B cell (primary cell): ENCODE measurements around the gene SH3BP2. TPM values are rescaled to one million over a fixed set of nuclear protein-coding genes. Genes with fewer than 3 reads are reported as not detected.

ENCODE experiments used
- ATAC-seq: fragments of 200-7000 bp; cut with Tn5 transposase; one replicate; pipeline ENCODE4 v1.10.0; 2021; ENCODE audit warnings: low read depth, mild to moderate bottlenecking, moderate number of reproducible peaks, moderate library complexity
- CTCF ChIA-PET: fragments of 350-600 bp; sonication (Branson Sonifier 250); formaldehyde crosslinking; loops from one replicate; lab custom pipeline; 2021; ENCODE audit warnings: antibody characterized with exemption, inconsistent platforms; lab: Charles Lee
- POLR2A ChIA-PET: fragments of 350-600 bp; sonication (Branson Sonifier 250); formaldehyde crosslinking; loops from one replicate; lab custom pipeline; 2021; ENCODE audit warnings: antibody characterized with exemption; lab: Charles Lee
- DNase-seq: peaks from one replicate; pipeline ENCODE4 v3.0.0; 2013
- H2AFZ ChIP-seq: 2 replicates; pipeline ENCODE4 v1.6.1; 2012; ENCODE audit warnings: mild to moderate bottlenecking, low read depth, low read length; ENCODE audit not compliant: insufficient read depth, poor library complexity, severe bottlenecking
- H3K27ac ChIP-seq, 2 donors: 1 replicate in 1 of 2; 2 replicates in 1 of 2; pipeline ENCODE4 v1.5.1; 2012 to 2013; ENCODE audit warnings: low read length in 2 of 2, mild to moderate bottlenecking in 2 of 2, moderate library complexity in 1 of 2
- H3K27me3 ChIP-seq, 4 experiments: fragments of 200-600 bp in 1 of 4; sonication (generic) in 1 of 4; replicated peaks in 1 of 4; 1 replicate in 2 of 4; 2 replicates in 2 of 4; pipeline versions ENCODE4 v1.6.1 to v1.7.0; 2013 to 2016; ENCODE audit warnings: low read length in 3 of 4, mild to moderate bottlenecking in 2 of 4, mixed read lengths in 1 of 4, moderate library complexity in 1 of 4; ENCODE audit not compliant: insufficient read depth in 4 of 4, control insufficient read depth in 3 of 4; ENCODE audit errors: control extremely low read depth in 1 of 4
- H3K36me3 ChIP-seq, 2 experiments: replicated peaks in 1 of 2; 1 replicate in 1 of 2; 2 replicates in 1 of 2; pipeline versions ENCODE4 v1.6.1 to v1.7.1; 2013; ENCODE audit warnings: low read length in 1 of 2; ENCODE audit not compliant: insufficient read depth in 2 of 2, control insufficient read depth in 1 of 2; ENCODE audit errors: control extremely low read depth in 1 of 2, extremely low read depth in 1 of 2
- H3K4me1 ChIP-seq, 2 donors: fragments of 200-600 bp in 1 of 2; sonication (generic) in 1 of 2; 1 replicate in 1 of 2; 2 replicates in 1 of 2; pipeline versions ENCODE4 v1.5.1 to v1.6.1; 2013 to 2017; ENCODE audit warnings: low read length in 2 of 2; ENCODE audit not compliant: control insufficient read depth in 2 of 2, insufficient read depth in 2 of 2
- H3K4me2 ChIP-seq: replicated peaks from 2 replicates; pipeline ENCODE3; 2012; ENCODE audit warnings: mild to moderate bottlenecking, low read depth, low read length; ENCODE audit not compliant: poor library complexity, severe bottlenecking
- H3K4me3 ChIP-seq, 5 experiments: fragments of 200-600 bp in 1 of 5; sonication (generic) in 1 of 5; 1 replicate in 3 of 5; 2 replicates in 2 of 5; pipeline versions ENCODE4 v1.5.1 to v1.7.0; 2011 to 2016; ENCODE audit warnings: low read length in 4 of 5, mild to moderate bottlenecking in 4 of 5, low read depth in 2 of 5, control low read depth in 1 of 5, moderate library complexity in 1 of 5; ENCODE audit not compliant: insufficient read depth in 1 of 5; ENCODE audit errors: control extremely low read depth in 1 of 5, extremely low read depth in 1 of 5
- H3K79me2 ChIP-seq: fragments of 200-600 bp; sonication (generic); one replicate; pipeline ENCODE4 v1.6.0; 2016; ENCODE audit warnings: low read length; ENCODE audit not compliant: control insufficient read depth, insufficient read depth
- H3K9ac ChIP-seq: fragments of 200-600 bp; sonication (generic); 2 replicates; pipeline ENCODE4 v1.6.1; 2017; ENCODE audit warnings: mild to moderate bottlenecking, low read length, moderate library complexity
- H3K9me3 ChIP-seq, 3 donors: one replicate each; pipeline versions ENCODE4 v1.6.1 to v1.7.1; 2013; ENCODE audit warnings: low read length in 2 of 3; ENCODE audit not compliant: control insufficient read depth in 2 of 3, insufficient read depth in 1 of 3; ENCODE audit errors: control extremely low read depth in 1 of 3
- H4K20me1 ChIP-seq: 2 replicates; pipeline ENCODE4 v1.6.0; 2012; ENCODE audit warnings: mild to moderate bottlenecking, low read length; ENCODE audit not compliant: insufficient read depth, control insufficient read depth, poor library complexity, severe bottlenecking
- H3K27ac Mint-ChIP-seq: one replicate; pipeline ENCODE4 v1.8.0; 2021; ENCODE audit warnings: mixed read lengths
- H3K27me3 Mint-ChIP-seq: one replicate; pipeline ENCODE4 v1.8.0; 2021; ENCODE audit warnings: mixed read lengths
- H3K4me1 Mint-ChIP-seq: one replicate; pipeline ENCODE4 v1.8.0; 2021; ENCODE audit warnings: mixed read lengths
- H3K4me3 Mint-ChIP-seq: one replicate; pipeline ENCODE4 v1.8.0; 2021; ENCODE audit warnings: mixed read lengths
- H3K9me3 Mint-ChIP-seq: one replicate; pipeline ENCODE4 v1.8.0; 2022; ENCODE audit warnings: mixed read lengths; ENCODE audit not compliant: insufficient read depth
- EZH2 ChIP-seq: IDR thresholded peaks from 2 replicates; pipeline ENCODE4 v1.6.1; 2012; ENCODE audit warnings: borderline replicate concordance, low read depth, mild to moderate bottlenecking, moderate library complexity, low read length; ENCODE audit not compliant: insufficient read depth, poor library complexity, severe bottlenecking
- WGBS: methylation state at CpG from one replicate; pipeline ENCODE4 v1.1.5; 2013; ENCODE audit warnings: missing lambda C conversion rate; ENCODE audit not compliant: insufficient coverage; 5-methylcytosine and 5-hydroxymethylcytosine counted together
- intact Hi-C: fragments of 100-400 bp; cut with micrococcal nuclease; formaldehyde crosslinking; loops from one replicate; pipeline ENCODE4 v1.10.0; 2022
- polyA plus RNA-seq: library from polyadenylated mRNA; depleted of rRNA; stranded (reverse); fragments of >200 nt; gene quantifications from 2 replicates; pipeline ENCODE4 v1.2.3, GENCODE V29; 2012
- total RNA-seq, 2 donors: library from RNA; stranded (reverse); fragments of 120-200 nt in 1 of 2; gene quantifications; 1 replicate in 1 of 2; 2 replicates in 1 of 2; pipeline versions ENCODE4 v1.2.3 to v1.2.4, GENCODE V29; 2013 to 2022
- TF ChIP-seq, protein P1 (sequence below): fragments of 200-600 bp; IDR thresholded peaks from one replicate; pipeline ENCODE4 v1.8.0; 2022; ENCODE audit warnings: antibody characterized with exemption, mild to moderate bottlenecking

SH3BP2 gene
- total and polyA plus RNA-seq, 2 donors (not counting 1 experiment from before 2014, with no cell fraction given): 30.8 to 219 TPM

- WGBS: 40% methylated on average over 29 of the region's 29 CpGs
These were observed 8.1 kb downstream of the SH3BP2 start for GRCh38 chr4:2800691-2801596.

More at GRCh38 chr4:2800691-2801596, 8.1 kb downstream of the SH3BP2 start:
- Mint-ChIP-seq H3K9me3 (no peaks in the 10 kb centered on the region), H3K4me3 (peak overlapping the region; percentile 78), H3K27me3 (no peaks in the 10 kb centered on the region), H3K27ac (peak overlapping the region; percentile 86), H3K4me1 (peaks cover 71% of the 10 kb centered on the region)
- intact Hi-C loops: loop anchor here (2.0 kb wide), 1 partner anchor 36 kb away; no protein-coding TSS in a partner anchor
- H2AFZ ChIP-seq: no peak overlapping the region
- H3K27ac ChIP-seq: peak overlapping the region; percentile 76 to 83
- H3K4me3 ChIP-seq: peak overlapping the region; percentile 12 to 67 (median 59)
- H3K79me2 ChIP-seq: peaks cover 81% of the 10 kb centered on the region
- H3K9me3 ChIP-seq: no peaks in the 10 kb centered on the region
- peak overlapping the region; percentile 86 for H3K4me2 ChIP-seq
- peaks cover under 1% of the 10 kb centered on the region for H4K20me1 ChIP-seq
- ChIA-PET POLR2A (interaction anchor here (0.6 to 2.7 kb wide), 6 partner anchors 10 to 51 kb away, joined by 3 to 18 read pairs (median 3); no protein-coding TSS in a partner anchor), CTCF (interaction anchor here (0.6 to 1.2 kb wide), 5 partner anchors 11 to 522 kb away, joined by 3 to 5 read pairs (median 3); no protein-coding TSS in a partner anchor)
- H3K27me3 ChIP-seq: no peaks in the 10 kb centered on the region
- peak overlapping the region; percentile 63 for H3K9ac ChIP-seq
- ATAC-seq (peak; percentile 70), DNase-seq (peak; percentile 74)
- peaks cover 0 to 8% of the 10 kb centered on the region in 2 experiments for H3K36me3 ChIP-seq
- peaks cover 81 to 95% of the 10 kb centered on the region in 2 donors for H3K4me1 ChIP-seq
- TF ChIP-seq, protein P1, sequence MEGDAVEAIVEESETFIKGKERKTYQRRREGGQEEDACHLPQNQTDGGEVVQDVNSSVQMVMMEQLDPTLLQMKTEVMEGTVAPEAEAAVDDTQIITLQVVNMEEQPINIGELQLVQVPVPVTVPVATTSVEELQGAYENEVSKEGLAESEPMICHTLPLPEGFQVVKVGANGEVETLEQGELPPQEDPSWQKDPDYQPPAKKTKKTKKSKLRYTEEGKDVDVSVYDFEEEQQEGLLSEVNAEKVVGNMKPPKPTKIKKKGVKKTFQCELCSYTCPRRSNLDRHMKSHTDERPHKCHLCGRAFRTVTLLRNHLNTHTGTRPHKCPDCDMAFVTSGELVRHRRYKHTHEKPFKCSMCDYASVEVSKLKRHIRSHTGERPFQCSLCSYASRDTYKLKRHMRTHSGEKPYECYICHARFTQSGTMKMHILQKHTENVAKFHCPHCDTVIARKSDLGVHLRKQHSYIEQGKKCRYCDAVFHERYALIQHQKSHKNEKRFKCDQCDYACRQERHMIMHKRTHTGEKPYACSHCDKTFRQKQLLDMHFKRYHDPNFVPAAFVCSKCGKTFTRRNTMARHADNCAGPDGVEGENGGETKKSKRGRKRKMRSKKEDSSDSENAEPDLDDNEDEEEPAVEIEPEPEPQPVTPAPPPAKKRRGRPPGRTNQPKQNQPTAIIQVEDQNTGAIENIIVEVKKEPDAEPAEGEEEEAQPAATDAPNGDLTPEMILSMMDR: no peak
- TF ChIP-seq EZH2: no peak
